Sigmoid colon (tissue), 7 donors: Measurements from ENCODE around the gene RAD51. TPM values are rescaled to one million over a fixed set of nuclear protein-coding genes. Genes with fewer than 3 reads are reported as not detected.

Experiments
- DNase-seq: peaks from one replicate; pipeline ENCODE4 v3.0.0-alpha.2; 2019
- H3K27ac ChIP-seq, 4 donors: fragments of 200-600 bp; sonication (generic); one replicate each; pipeline ENCODE4 v1.5.1; 2016 to 2019; ENCODE audit warnings: mild to moderate bottlenecking in 1 of 4
- H3K27me3 ChIP-seq, 3 donors: fragments of 200-600 bp; sonication (generic); one replicate each; pipeline ENCODE4 v1.5.1; 2019; ENCODE audit warnings: mild to moderate bottlenecking in 1 of 3
- H3K36me3 ChIP-seq, 4 donors: fragments of 200-600 bp; sonication (generic); one replicate each; pipeline ENCODE4 v1.5.1; 2016 to 2019
- H3K4me1 ChIP-seq, 4 donors: fragments of 200-600 bp; sonication (generic); one replicate each; pipeline ENCODE4 v1.5.1; 2017 to 2019
- H3K4me3 ChIP-seq, 4 donors: fragments of 200-600 bp; sonication (generic); one replicate each; pipeline ENCODE4 v1.5.1; 2017 to 2019; ENCODE audit warnings: mild to moderate bottlenecking in 2 of 4, moderate library complexity in 1 of 4
- H3K9me3 ChIP-seq, 4 donors: fragments of 200-600 bp in 3 of 4; sonication (generic) in 3 of 4; one replicate each; pipeline versions ENCODE4 v1.5.1 to v1.6.1; 2013 to 2019
- EP300 ChIP-seq, 4 donors: sonication (generic); formaldehyde crosslinking; IDR thresholded peaks; one replicate each; pipeline ENCODE4 v1.6.1; 2017; ENCODE audit warnings: antibody characterized with exemption in 4 of 4
- POLR2A ChIP-seq, 2 donors: fragments of 450-650 bp; IDR thresholded peaks; one replicate each; pipeline ENCODE4 v1.6.1; 2016; ENCODE audit warnings: antibody characterized with exemption in 2 of 2, mild to moderate bottlenecking in 2 of 2, moderate library complexity in 2 of 2
- POLR2AphosphoS5 ChIP-seq, 4 donors: sonication (generic); formaldehyde crosslinking; IDR thresholded peaks; one replicate each; pipeline ENCODE4 v1.6.1; 2017; ENCODE audit warnings: antibody characterized with exemption in 4 of 4
- WGBS, 2 donors: extraction: QIAGEN DNeasy Blood & Tissue Kit; methylation state at CpG; one replicate each; pipeline ENCODE4 v1.1.7; 2013; 5-methylcytosine and 5-hydroxymethylcytosine counted together
- intact Hi-C: fragments of 100-400 bp; cut with DNase I; formaldehyde crosslinking; loops from one replicate; pipeline ENCODE4 v1.15.1; 2023
- polyA plus RNA-seq, 3 donors: library from polyadenylated mRNA; stranded (reverse); fragments of 200-250 nt; gene quantifications; one replicate each; pipeline ENCODE4 v1.2.3, GENCODE V29; 2013
- total RNA-seq, 4 donors: library from RNA; depleted of rRNA; stranded (reverse); fragments of >200 nt; gene quantifications; one replicate each; pipeline ENCODE4 v1.1.0, GENCODE V29; 2016
- TF ChIP-seq, protein P1 (sequence below), 4 experiments: fragments of 450-650 bp in 3 of 4; fragments of 200-600 bp in 1 of 4; IDR thresholded peaks; one replicate each; pipeline ENCODE4 v1.5.1; 2016 to 2019; ENCODE audit warnings: antibody characterized with exemption in 4 of 4, mild to moderate bottlenecking in 3 of 4, moderate library complexity in 2 of 4
- donor health status: healthy with polysubstance abuse.
- donor health status: Bipolar disorder and iron deficiency.
- donor health status: healthy.

RAD51 gene
- total RNA-seq (1 to 10 TPM in 2 of 4 donors, not detected in 2; 1.1 to 1.5 TPM), polyA plus RNA-seq (1 to 10 TPM; 4.2 to 9.8 (median 4.2) TPM)

- peak; percentile 95 for DNase-seq
- WGBS, 2 donors = 0% methylated on average over 81 of the region's 81 CpGs
- H3K27ac ChIP-seq = peak within 1 kb of the TSS; percentile 96 to 100 (median 98)
- TF ChIP-seq, protein P1, sequence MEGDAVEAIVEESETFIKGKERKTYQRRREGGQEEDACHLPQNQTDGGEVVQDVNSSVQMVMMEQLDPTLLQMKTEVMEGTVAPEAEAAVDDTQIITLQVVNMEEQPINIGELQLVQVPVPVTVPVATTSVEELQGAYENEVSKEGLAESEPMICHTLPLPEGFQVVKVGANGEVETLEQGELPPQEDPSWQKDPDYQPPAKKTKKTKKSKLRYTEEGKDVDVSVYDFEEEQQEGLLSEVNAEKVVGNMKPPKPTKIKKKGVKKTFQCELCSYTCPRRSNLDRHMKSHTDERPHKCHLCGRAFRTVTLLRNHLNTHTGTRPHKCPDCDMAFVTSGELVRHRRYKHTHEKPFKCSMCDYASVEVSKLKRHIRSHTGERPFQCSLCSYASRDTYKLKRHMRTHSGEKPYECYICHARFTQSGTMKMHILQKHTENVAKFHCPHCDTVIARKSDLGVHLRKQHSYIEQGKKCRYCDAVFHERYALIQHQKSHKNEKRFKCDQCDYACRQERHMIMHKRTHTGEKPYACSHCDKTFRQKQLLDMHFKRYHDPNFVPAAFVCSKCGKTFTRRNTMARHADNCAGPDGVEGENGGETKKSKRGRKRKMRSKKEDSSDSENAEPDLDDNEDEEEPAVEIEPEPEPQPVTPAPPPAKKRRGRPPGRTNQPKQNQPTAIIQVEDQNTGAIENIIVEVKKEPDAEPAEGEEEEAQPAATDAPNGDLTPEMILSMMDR (IDR thresholded peaks at IDR 0.05) = no peak
- TF ChIP-seq POLR2AphosphoS5 (IDR thresholded peaks at IDR 0.05) (peak; percentile 64 to 89 (median 76)), POLR2A (IDR thresholded peaks at IDR 0.05) (peak; percentile 19 to 52)
- peaks cover 0 to 28% (median 0%) of the 10 kb centered on the region in 4 donors for H3K36me3 ChIP-seq
- H3K9me3 ChIP-seq = no peaks in the 10 kb centered on the region
- intact Hi-C loops = loop anchor here (2.0 to 5.0 kb wide), 2 partner anchors 60 to 112 kb away; partner anchors contain the start of genes DNAJC17, RMDN3 and ZFYVE19
- H3K4me3 ChIP-seq = peak within 1 kb of the TSS; percentile 69 to 89 (median 81)
- H3K4me1 ChIP-seq = peaks cover 0 to 22% (median 20%) of the 10 kb centered on the region in 4 donors
- H3K27me3 ChIP-seq = no peaks in the 10 kb centered on the region
Measured at GRCh38 chr15:40694688-40695468, at the start of gene RAD51. RAD51 (plus strand) TSS chr15:40695174; CDS start chr15:40698759, 3,585 bp downstream.

DNA sequence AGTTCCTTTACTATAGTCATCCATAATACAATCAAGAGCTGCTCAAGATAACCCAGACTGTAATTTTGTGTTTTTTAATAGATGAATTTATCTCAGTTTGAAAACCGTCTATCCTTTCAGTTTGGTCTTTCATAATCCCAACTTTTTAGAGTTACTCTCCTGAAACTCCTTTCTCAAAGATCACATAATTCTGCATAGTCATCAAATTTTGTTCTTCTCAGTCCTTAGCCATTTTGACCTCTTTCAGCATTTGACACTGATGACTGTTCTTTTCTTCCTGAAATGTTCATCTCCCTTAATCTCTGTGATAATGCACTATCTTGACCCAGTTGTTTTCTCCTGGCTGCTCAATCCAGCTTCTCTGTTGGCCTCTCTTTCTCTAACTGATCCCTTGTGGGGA is 47.5 kb upstream of the RAD51 start:
- DNase-seq = no peak
- intact Hi-C loops = no loop called here
- no peaks in the 10 kb centered on the region for H3K36me3 ChIP-seq

GRCh38 chr15:40650479-40650878 is 44.5 kb upstream of the RAD51 start:
- H3K9me3 ChIP-seq = no peaks in the 10 kb centered on the region
- H3K27me3 ChIP-seq = no peaks in the 10 kb centered on the region
- no peaks in the 10 kb centered on the region for H3K36me3 ChIP-seq
- H3K4me3 ChIP-seq = no peak overlapping the region
- DNase-seq = no peak
- no peak overlapping the region for H3K27ac ChIP-seq
- H3K4me1 ChIP-seq = no peaks in the 10 kb centered on the region
- intact Hi-C loops = no loop called here
- TF ChIP-seq POLR2A (IDR thresholded peaks at IDR 0.05) = no peak
- TF ChIP-seq, protein P1 (IDR thresholded peaks at IDR 0.05) = no peak
- no peak for TF ChIP-seq POLR2AphosphoS5 (IDR thresholded peaks at IDR 0.05)
- no peak for TF ChIP-seq EP300 (IDR thresholded peaks at IDR 0.05)

More for the DNA sequence above, 47.5 kb upstream of the RAD51 start:
- H3K4me3 ChIP-seq = no peak overlapping the region
- WGBS, 2 donors = 94 to 96% methylated on average over 1 of the region's 1 CpG
- no peak overlapping the region for H3K27ac ChIP-seq
- TF ChIP-seq EP300 (IDR thresholded peaks at IDR 0.05) (no peak), POLR2A (IDR thresholded peaks at IDR 0.05) (no peak), POLR2AphosphoS5 (IDR thresholded peaks at IDR 0.05) (no peak)
- TF ChIP-seq, protein P1 (IDR thresholded peaks at IDR 0.05) = no peak
- H3K4me1 ChIP-seq = no peaks in the 10 kb centered on the region
- no peaks in the 10 kb centered on the region for H3K9me3 ChIP-seq
- H3K27me3 ChIP-seq = no peaks in the 10 kb centered on the region

DNA sequence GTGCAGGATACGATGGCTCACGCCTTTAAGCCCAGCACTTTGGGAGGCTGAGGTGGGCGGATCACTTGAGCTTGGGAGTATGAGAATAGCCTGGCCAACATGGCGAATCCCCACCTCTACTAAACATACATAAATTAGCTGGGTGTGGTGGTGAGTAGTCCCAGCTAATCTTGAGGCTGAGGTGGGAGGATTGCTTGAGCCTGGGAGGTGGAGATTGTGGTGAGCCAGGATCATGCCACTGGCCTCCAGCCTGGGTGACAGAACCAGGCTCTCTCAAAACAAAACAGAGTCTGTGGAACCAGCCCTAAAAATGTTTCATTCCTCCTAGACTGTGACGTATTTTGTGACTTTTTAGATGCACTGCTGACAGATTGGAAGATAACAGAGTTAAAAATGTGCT is 34.3 kb upstream of the RAD51 start:
- TF ChIP-seq POLR2AphosphoS5 (IDR thresholded peaks at IDR 0.05) (no peak), EP300 (IDR thresholded peaks at IDR 0.05) (no peak), POLR2A (IDR thresholded peaks at IDR 0.05) (no peak)
- TF ChIP-seq, protein P1 (IDR thresholded peaks at IDR 0.05) = no peak
- H3K36me3 ChIP-seq = no peaks in the 10 kb centered on the region
- H3K9me3 ChIP-seq = no peaks in the 10 kb centered on the region
- H3K4me1 ChIP-seq = no peaks in the 10 kb centered on the region
- H3K27ac ChIP-seq = no peak overlapping the region
- WGBS, 2 donors = 88 to 96% methylated on average over 5 of the region's 5 CpGs
- no peaks in the 10 kb centered on the region for H3K27me3 ChIP-seq
- DNase-seq = no peak
- no peak overlapping the region for H3K4me3 ChIP-seq
- intact Hi-C loops = no loop called here
